ENCODE results near the gene WDR47. TPM values are rescaled to one million over a fixed set of nuclear protein-coding genes. Genes with fewer than 3 reads are reported as not detected.
"Not testable (repeated sequence)": the region's sequence is repeated elsewhere in the genome, so short reads cannot be mapped to it uniquely, and the experiment has no call there.

The WDR47 gene
- total and polyA plus RNA-seq, 8 donors: 3.7 to 16.9 (median 5.1) TPM

DNA sequence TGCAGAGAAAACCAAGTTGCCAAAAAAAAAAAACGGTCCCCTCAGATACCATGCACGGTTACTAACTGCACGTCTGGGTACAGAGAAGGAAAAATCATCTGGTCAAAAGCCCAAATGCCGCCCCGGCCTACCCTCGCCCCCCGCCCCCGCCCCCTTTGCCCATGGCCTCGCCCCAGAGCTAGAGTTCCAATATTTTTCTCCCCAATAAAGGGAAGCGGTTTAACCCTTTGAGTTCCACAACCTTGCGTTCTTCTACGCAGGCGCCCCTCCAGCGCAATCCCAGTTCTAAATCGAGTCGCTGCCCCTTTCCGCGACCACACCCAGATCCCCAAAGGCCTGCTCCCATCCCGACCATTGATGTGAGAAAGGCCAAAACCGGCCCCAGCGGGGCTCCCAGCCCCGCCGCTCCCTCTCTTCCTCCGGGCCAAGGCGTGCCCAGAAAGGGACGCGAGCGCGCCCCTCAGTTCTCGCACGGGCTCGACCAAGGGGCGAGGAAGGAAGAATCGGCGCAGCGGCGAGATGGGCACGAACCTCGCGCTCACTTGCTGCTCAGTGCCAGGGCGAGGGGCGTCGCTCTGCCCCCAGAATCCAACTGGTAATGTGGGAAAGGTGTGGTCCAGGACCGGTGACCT is 797 bp downstream of the WDR47 start:
- peak; percentile 28 to 67 for DNase-seq
- H3K4me3 ChIP-seq: peak overlapping the region; percentile 78 to 100 (median 92)
- no peaks in the 10 kb centered on the region for H3K27me3 ChIP-seq
- intact Hi-C loops (cut with DNase I; ENCODE audit: low total_unique reads): no loop called here
- H3K9me3 ChIP-seq: no peaks in the 10 kb centered on the region
- no peak for TF ChIP-seq POLR2A (IDR thresholded peaks at IDR 0.05)
- no peak for TF ChIP-seq POLR2AphosphoS5 (IDR thresholded peaks at IDR 0.05)
- TF ChIP-seq, protein P1, sequence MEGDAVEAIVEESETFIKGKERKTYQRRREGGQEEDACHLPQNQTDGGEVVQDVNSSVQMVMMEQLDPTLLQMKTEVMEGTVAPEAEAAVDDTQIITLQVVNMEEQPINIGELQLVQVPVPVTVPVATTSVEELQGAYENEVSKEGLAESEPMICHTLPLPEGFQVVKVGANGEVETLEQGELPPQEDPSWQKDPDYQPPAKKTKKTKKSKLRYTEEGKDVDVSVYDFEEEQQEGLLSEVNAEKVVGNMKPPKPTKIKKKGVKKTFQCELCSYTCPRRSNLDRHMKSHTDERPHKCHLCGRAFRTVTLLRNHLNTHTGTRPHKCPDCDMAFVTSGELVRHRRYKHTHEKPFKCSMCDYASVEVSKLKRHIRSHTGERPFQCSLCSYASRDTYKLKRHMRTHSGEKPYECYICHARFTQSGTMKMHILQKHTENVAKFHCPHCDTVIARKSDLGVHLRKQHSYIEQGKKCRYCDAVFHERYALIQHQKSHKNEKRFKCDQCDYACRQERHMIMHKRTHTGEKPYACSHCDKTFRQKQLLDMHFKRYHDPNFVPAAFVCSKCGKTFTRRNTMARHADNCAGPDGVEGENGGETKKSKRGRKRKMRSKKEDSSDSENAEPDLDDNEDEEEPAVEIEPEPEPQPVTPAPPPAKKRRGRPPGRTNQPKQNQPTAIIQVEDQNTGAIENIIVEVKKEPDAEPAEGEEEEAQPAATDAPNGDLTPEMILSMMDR (IDR thresholded peaks at IDR 0.05): no peak
- TF ChIP-seq EP300 (IDR thresholded peaks at IDR 0.05): no peak
- H3K27ac ChIP-seq: peak overlapping the region; percentile 83 to 94 (median 87)
- peaks cover 12 to 29% (median 20%) of the 10 kb centered on the region in 4 donors for H3K4me1 ChIP-seq
- WGBS, 5 donors: 0% methylated on average over 32 to 44 of the region's 44 CpGs
- no peaks in the 10 kb centered on the region for H3K36me3 ChIP-seq

DNA sequence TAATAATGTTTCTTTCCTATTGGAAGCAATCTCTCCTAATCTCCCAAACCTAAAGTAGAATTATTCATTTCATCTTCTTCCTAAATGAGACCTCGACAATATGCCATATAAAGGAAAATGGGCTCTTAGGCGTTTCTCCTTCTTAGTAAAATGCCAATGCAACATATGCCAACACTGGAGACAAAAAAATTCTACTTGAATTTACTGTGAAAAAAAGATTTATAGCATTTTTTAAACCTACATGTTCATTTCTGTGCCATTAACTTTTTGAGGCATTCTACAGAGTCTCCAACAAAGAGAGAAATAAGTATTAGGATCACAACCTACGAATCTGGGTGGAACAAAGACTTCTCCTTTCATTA is 1.3 kb downstream of the WDR47 start:
- peak overlapping the region in 3 of 5 donors; percentile 83 to 87 (median 86) for H3K27ac ChIP-seq

DNA sequence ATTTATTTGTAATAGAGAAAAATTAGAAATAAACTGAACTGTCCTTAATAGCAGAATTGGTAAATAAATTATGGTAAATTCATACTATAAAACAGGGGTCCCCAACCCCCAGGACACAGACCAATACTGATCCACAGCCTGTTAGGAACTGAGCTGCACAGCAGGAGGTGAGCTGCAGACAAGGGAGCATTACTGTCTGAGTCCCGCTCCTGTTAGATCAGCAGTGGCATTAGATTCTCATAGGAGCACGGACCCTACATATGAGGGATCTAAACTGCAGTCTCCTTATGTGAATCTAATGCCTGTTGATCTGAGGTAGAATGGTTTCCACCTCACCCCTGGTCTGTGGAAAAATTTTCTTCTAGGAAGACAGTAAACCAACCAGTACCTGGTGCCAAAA is 7.5 kb downstream of the WDR47 start:
- Histone ChIP-seq H3K4me1 (peaks cover 0 to 7% (median 3%) of the 10 kb centered on the region in 4 donors), H3K27me3 (no peaks in the 10 kb centered on the region), H3K9me3 (no peaks in the 10 kb centered on the region), H3K36me3 (no peaks in the 10 kb centered on the region), H3K4me3 (no peak overlapping the region), H3K27ac (no peak overlapping the region)
- DNase-seq: no peak
- 96 to 100% (median 97%) methylated on average over 2 of the region's 2 CpGs for WGBS, 5 donors
- TF ChIP-seq EP300 (IDR thresholded peaks at IDR 0.05) (no peak), POLR2AphosphoS5 (IDR thresholded peaks at IDR 0.05) (no peak), POLR2A (IDR thresholded peaks at IDR 0.05) (no peak)
- TF ChIP-seq, protein P1 (IDR thresholded peaks at IDR 0.05): no peak
- intact Hi-C loops (cut with DNase I; ENCODE audit: low total_unique reads): no loop called here

More for the DNA sequence above, 1.3 kb downstream of the WDR47 start:
- Histone ChIP-seq H3K4me1 (peaks cover 12 to 29% (median 20%) of the 10 kb centered on the region in 4 donors), H3K27me3 (no peaks in the 10 kb centered on the region), H3K4me3 (peak overlapping the region; percentile 78 to 100 (median 92)), H3K9me3 (no peaks in the 10 kb centered on the region), H3K36me3 (no peaks in the 10 kb centered on the region)
- TF ChIP-seq POLR2AphosphoS5 (IDR thresholded peaks at IDR 0.05) (no peak), EP300 (IDR thresholded peaks at IDR 0.05) (no peak), POLR2A (IDR thresholded peaks at IDR 0.05) (no peak)
- TF ChIP-seq, protein P1 (IDR thresholded peaks at IDR 0.05): no peak
- intact Hi-C loops (cut with DNase I; ENCODE audit: low total_unique reads): no loop called here
- DNase-seq: no peak
- 17 to 32% (median 21%) methylated on average over 3 of the region's 3 CpGs for WGBS, 5 donors

DNA sequence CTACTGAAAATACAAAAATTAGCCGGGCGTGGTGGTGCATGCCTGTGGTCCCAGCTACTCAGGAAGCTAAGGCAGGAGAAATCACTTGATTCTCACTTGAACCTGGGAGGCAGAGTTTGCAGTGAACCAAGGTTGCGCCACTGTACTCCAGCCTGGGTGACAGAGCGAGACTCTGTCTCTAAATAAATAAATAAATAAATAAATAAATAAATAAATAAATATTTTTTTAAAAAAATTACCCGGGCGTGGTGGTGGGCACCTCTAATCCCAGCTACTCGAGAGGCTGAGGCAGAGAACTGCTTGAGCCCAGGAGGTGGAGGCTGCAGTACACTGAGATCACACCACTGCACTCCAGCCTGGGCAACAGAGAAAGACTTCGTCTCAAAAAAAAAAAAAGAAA is 12.4 kb downstream of the WDR47 start:
- intact Hi-C loops (cut with DNase I; ENCODE audit: low total_unique reads); H3K36me3 ChIP-seq; H3K4me3 ChIP-seq; H3K4me1 ChIP-seq; H3K9me3 ChIP-seq; H3K27ac ChIP-seq; H3K27me3 ChIP-seq; DNase-seq: not testable (repeated sequence)
- 90 to 96% (median 95%) methylated on average over 8 of the region's 8 CpGs for WGBS, 5 donors

DNA sequence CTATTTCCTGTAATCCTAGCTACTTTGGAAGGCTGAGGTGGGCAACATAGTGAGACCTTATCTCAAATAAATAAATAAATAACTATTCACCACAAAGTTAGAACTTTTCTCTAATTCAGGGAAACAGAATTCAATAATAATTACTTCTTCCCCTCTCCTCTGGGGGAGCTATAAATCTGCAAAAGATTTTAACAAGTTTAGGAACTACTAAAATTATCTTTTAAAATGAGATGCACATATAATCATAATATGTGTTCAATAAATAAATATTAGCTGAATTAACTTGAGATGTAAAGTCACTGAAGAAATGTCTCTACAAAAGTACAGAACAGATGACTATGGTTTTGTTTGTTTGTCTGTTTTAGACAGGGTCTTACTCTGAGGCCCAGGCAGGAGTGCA is 14.1 kb downstream of the WDR47 start:
- no peak overlapping the region for H3K4me3 ChIP-seq
- H3K27me3 ChIP-seq: no peaks in the 10 kb centered on the region
- H3K36me3 ChIP-seq: peaks cover 0 to 5% (median 3%) of the 10 kb centered on the region in 4 donors
- intact Hi-C loops (cut with DNase I; ENCODE audit: low total_unique reads): no loop called here
- no peak for DNase-seq
- H3K27ac ChIP-seq: no peak overlapping the region
- H3K4me1 ChIP-seq: no peaks in the 10 kb centered on the region
- TF ChIP-seq EP300 (IDR thresholded peaks at IDR 0.05): no peak
- TF ChIP-seq, protein P1 (IDR thresholded peaks at IDR 0.05): peak in 1 of 7 experiments; percentile 13
- no peaks in the 10 kb centered on the region for H3K9me3 ChIP-seq

All from stomach (tissue), 9 donors.